ENCODE results near the gene LHCGR.
"Not testable (repeated sequence)": the region's sequence is repeated elsewhere in the genome, so short reads cannot be mapped to it uniquely, and the experiment has no call there.

Gene LHCGR

DNA sequence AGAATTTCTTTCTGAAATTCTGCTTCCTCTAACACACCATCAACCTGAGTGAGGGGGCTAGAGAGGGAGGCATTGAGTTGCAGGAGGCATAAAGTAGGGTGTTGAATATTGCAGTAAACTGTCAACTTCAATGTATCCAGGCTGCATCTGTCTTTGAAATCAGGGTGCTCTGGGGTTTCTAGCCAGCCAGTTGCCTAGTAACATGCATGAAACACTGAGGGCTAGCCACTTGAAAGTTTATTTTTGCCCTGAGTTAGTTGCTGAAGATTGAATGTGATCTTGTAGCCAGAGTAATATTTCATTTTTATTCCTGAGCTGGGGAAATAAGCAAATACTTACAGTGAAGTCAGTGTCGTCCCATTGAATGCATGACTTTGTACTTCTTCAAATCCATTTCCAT lies 41.9 kb downstream of the LHCGR start:
- in situ Hi-C loops (cut with MboI; ENCODE audit: low sequenced_read_pairs): no loop called here

DNA sequence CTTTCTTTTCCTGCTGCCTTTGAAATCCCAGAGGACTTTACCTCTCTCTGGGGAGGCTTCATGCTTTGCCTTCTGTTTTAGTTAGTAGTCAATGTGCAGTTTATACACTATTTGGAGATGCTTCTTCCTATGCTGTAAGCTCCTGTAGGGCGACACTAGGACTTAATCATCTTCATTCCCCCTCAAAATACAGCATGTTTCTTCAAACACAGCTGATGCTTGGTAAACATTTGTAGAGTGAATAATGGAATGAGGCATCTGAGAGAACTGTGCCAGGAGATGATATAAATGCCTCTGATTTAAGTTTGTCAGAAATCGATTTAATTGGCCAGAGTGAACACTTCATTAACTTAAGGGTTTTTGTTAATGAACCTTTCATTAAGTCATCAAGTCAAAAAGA lies 43.4 kb downstream of the LHCGR start:
- in situ Hi-C loops (cut with MboI; ENCODE audit: low sequenced_read_pairs): no loop called here

DNA sequence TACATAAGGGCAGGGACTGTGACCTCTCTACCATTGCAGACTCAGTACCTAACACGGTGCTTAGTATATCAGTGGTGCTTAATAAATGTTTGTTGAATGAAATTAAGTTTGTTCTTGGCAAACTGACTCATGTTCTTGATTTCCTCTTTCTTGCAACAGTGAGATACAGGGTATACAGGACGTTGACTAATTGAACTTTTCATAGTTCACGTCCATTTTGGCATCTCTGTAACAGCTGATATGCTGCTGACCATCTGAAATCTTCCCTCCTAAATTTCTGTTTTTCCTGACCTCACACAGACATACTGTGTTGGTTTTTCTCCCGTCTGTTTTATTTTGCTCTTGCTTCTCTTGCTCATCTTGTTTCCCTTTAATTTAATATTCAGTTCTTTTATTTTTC lies 44.2 kb downstream of the LHCGR start:
- in situ Hi-C loops (cut with MboI; ENCODE audit: low sequenced_read_pairs): no loop called here

DNA sequence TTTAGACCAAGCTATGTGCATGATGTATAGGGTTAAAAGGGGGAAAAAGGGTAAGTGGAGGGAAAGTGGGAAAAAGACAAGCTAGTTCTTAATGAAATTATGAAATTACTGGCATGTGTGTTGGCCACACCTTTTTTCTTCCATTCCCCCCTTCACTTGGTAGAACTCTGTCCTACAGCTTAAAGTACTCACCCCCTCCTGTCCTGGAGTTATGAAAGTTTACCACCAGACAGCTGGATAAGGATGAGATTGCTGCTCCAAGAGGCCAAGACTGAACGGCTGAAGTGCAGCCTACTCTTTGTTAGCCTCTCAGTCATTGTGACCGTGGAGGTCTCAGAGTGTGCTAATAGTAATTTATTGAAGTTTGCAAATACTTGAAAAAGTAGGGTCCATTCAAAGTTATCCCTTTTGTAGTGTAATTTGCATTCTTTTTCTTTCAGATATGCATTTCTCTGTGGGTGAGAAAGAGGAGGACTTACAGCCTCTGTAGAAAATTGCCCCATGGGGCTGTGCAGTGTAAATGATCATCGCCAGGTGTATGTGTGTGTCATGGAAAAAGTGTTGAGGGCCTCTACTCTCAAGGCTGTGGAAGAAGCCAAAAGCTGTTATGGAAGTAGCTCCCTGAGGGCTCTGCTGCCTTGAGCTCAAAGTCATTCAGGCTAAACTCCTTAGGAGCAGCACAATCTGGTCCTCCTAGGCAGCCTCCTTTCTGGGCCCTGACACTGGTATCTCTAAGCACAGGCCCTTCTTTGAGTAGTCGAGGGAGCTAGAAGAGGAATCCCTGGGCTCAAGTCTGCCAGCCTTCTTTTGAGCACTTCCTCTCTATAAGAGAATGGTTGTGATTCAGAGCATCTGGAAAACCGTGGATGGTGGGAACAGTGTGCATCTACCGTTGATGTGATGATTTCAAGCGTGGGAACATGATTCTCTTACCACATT lies 46.2 kb downstream of the LHCGR start:
- in situ Hi-C loops (cut with MboI; ENCODE audit: low sequenced_read_pairs): no loop called here

DNA sequence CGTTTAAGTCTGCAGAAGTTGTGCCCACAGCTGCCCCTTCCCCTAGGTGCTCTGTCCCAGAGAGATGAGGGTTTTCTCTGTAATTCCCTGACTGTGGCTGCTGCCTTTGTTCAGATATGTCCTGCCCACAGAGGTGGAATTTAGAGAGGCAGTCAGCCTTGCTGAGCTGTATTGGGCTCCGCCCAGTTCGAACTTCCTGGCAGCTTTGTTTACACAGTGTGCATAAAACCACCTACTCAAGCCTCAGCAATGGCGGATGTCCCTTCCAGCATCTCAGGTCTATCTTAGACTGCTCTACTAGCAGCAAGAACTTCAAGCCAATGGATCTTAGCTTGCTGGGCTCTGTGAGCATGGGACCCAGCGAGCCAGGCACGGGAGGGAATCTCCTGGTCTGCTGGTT lies 48.1 kb downstream of the LHCGR start:
- in situ Hi-C loops (cut with MboI; ENCODE audit: low sequenced_read_pairs): no loop called here

DNA sequence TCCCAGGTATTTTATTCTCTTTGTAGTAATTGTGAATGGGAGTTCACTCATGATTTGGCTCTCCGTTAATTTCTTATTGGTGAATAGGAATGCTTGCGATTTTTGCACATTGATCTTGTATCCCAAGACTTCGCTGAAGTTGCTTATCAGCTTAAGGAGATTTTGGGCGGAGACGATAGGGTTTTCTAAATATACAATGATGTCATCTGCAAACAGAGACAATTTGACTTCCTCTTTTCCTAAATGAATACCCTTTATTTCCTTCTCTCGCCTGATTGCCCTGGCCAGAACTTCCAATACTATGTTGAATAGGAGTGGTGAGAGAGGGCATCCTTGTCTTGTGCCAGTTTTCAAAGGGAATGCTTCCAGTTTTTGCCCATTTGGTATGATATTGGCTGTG lies 51.9 kb downstream of the LHCGR start:
- in situ Hi-C loops (cut with MboI; ENCODE audit: low sequenced_read_pairs): not testable (repeated sequence)

DNA sequence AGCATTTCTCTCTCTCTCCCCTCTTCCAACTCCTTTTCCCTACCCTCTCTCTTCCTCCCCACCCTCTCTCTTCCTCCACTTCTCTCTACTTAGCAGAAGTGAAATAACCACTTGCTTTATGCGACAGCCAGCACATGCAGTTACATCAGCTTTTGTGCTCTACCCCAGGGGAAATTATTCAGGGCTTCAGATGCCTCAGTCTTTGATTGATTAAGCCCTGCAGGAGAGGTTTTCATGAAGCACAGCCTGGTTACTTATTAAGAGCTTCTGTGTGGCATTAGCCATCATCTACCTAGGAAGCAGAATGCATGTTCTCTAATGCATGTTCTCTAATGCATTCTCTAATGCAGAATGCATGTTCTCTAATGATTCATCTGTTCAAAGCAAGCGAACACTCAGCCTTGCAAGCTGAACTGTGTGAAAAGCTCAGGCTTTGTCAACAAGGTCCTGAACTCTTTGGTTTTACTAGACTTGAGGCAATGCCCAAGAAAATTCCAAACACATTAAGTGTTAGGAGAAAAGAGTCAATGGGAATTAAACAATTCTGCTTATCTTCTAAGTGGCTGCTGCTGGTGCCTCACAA lies 56.1 kb downstream of the LHCGR start:
- in situ Hi-C loops (cut with MboI; ENCODE audit: low sequenced_read_pairs): no loop called here

DNA sequence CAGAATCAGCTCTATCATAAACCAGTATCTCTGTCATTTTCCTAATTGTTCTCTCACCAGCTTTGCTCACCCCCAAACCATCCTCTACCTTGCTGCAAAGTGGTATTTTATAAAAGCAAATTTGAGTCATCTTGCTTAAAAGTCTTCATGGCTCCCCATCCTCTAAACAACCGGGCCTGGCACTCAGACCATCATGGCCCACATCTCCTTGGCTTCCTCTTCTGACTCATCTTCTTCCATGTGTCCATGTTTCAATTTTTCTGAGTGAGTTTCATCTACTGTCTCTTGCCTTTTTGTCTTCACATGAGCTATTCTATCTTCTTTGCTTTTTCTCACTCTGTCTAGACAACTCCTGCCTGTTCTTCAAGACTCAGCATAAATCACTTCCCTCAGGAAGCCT lies 58.6 kb downstream of the LHCGR start:
- in situ Hi-C loops (cut with MboI; ENCODE audit: low sequenced_read_pairs): no loop called here

DNA sequence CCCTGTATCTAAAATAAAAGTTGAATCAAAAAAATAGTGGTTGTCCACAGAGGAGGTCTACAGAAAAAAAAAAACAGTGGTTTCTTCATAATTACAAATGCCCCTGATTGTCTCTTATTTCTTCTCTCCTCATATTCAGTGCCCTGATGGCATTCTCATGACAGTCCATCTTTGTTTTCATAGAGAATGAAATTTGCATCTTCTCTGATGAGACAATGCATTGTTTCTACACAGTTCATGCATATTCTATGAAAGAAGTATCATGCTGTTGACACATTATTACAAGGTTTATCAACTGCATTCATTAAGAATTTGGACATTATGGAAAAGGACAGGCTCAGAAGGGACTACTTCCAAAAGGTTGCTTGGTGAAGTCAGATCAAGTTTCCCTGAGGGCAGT lies 59.5 kb downstream of the LHCGR start:
- in situ Hi-C loops (cut with MboI; ENCODE audit: low sequenced_read_pairs): no loop called here

DNA sequence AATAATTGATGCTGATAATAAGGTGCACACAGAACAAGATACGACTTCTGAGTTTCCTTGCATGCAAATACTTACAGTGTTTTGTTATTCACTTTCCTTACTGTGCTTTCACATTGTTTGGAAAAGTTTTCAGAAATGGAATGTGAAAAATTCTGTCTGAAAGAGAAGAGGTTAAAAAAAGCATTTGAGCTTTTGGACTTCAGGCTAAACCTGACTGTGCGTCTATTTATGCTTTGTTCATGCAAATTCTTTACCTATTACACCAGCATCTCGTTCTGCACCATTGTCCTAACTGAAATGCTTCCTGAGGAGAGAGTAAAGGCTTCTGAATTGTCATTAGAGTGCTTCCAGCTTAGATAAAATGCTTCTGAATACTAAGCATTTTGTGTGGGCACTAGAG lies 61.4 kb downstream of the LHCGR start:
- in situ Hi-C loops (cut with MboI; ENCODE audit: low sequenced_read_pairs): no loop called here

DNA sequence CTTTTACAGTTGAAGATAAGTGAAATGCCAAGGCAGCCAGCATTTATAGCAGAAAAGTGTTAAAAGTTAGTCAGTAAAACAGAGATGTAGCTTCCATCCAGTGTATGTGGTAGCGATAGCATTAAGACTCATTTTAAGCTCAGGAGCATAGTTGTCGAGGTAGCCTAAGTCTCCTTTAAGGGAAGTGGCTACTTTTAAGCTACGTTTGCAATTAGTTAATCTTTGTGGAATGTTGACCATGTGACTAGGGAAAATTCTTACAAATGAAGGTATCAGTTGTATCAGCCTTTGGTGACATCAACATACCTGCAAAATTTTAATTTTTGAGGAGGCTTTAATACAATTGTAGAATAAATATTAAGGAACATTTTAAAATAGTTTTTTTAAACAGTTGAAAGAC lies 61.9 kb downstream of the LHCGR start:
- in situ Hi-C loops (cut with MboI; ENCODE audit: low sequenced_read_pairs): no loop called here

DNA sequence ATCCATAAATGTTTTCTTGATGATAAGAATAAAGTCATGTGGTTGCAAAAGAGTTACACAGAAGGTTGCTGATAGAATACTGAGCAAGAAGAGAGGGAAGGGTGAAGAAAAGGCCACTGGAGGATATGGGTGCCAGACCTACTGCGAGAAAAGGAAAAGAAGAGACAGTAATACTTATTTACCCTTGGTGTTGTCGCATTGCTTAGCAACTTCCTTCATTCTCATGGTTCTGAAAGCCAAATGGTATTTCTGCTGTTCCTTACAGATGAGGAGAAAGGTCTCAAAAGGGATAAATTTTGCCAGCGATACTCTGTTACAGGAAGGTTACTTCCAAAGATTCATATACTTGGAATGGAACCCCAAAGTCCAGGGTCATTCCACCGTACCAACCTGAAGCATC lies 62.5 kb downstream of the LHCGR start:
- in situ Hi-C loops (cut with MboI; ENCODE audit: low sequenced_read_pairs): no loop called here

DNA sequence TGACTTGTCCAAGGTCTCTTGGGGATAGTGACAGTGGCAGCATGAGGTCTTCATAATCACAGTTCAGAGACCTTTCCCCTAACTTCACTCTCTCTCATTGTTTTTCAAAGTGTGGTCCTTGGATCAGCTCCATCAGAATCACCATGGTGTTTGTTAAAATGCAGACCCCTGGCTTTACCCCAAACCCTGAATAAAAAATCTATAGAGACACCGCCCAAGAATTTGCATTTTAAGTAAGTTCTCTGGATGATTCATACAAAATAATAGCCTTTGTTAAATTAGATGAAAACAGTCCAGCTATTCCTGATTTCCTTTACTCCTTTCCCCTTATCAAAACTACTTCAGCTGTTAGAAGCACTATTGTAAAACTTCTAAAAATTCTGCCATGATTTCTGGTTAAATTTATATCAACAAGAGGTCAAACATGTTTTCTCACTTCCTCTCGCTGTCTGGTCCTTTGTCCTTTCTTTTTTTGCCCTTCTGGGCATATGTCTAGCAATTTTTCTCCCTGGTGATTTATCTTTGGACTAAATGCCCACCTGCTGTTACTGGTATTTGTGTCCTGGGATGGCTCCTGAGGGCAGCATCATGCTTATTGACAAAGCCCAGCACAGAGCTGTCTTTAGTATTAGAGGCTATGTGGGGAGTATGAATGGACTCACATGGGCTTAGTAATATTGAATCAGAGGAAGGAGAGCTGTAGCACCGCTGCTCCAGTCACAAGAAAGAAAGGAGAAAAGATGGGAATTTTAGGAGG lies 63.4 kb downstream of the LHCGR start:
- in situ Hi-C loops (cut with MboI; ENCODE audit: low sequenced_read_pairs): no loop called here

DNA sequence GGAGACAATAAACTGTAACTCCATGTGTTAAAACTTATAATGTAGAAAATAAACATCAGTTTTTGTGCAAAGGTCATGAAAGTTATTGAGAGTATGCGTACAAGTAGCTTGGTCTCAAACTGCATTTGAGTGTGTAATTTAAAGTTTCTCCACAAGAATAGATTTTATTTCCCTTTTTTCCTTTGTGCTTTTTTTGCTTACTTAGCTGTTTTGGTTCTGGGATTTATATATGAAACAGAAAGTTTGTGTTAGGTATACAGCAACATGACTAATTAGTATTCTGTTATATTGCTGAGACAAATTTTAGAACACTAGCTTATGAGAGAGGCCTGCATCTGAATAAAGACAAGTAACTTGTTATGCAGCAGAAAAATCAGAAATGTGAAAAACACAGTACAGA lies 70.4 kb downstream of the LHCGR start:
- in situ Hi-C loops (cut with MboI; ENCODE audit: low sequenced_read_pairs): no loop called here

DNA sequence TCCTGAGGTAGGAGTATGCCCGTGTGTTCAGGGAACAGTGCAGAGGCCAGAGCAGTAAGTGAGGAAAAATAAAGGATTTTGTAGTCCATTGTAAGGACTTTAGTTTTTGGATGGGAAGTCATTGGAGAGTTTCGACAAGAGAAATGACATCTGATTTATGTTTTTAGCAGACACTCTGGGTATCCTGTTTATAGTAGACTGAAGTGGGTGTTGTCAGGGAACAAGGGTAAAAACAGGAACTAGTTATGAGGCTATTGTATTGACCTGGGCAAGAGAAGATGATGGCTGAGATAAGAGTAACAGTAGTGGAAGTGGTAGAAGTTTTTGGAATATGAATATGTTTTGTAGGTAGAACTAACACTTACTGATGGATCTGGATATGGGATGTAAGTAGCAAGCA lies 78.1 kb downstream of the LHCGR start:
- in situ Hi-C loops (cut with MboI; ENCODE audit: low sequenced_read_pairs): no loop called here

DNA sequence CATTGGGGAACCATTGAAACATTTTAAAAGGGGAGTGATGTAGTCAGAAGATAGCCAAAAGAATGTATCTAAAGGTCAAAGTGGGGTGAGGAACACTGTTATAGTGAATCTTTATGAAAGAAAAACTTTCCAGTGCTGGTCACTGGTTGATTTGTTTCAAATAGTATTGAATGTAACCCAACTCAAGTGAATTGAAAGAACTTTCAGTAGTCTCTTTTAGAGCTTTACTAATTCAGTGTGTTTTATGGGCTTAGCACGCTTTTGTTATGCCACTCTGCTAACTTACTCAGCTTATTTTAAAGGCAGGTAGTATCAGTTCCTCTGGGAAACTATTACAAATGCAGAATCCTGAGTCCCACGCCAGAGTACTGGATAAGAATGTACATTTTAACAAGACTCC lies 80.6 kb downstream of the LHCGR start:
- in situ Hi-C loops (cut with MboI; ENCODE audit: low sequenced_read_pairs): no loop called here

DNA sequence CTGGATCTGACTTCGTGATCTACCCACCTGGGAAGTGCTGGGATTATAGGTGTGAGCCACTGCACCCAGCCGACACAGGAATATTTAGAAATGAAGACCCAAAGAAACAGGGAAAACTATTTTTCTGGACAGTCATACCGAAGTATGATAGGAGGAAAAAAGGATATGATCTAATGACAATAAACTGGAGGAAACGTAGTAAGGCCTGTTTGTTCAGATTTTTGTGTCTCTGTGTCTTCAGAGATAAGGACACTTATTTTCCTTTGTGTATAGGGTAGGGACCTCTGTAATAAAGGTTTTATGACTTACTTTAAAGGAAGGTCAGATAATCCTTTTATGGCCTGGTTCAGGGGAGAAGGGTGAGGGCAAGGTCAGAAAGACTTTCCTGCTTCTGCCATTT lies 81.9 kb downstream of the LHCGR start:
- in situ Hi-C loops (cut with MboI; ENCODE audit: low sequenced_read_pairs): no loop called here

DNA sequence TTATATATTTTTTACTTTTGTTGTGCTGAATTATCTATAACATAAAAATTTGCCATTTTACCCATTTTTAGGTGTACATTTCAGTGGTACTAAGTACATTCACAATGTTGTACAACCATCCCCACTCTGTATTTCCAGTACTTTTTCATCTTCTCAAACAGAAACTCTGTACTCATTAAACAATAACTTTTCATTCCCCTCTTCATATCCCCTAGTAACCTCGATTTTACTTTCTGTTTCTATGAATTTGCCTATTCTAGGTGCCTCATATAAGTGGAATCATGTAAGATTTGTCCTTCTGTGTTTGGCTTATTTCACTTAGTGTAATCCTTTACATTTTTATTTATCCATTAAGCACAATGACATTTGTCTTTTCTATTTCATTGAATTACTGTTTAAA lies 86.5 kb downstream of the LHCGR start:
- in situ Hi-C loops (cut with MboI; ENCODE audit: low sequenced_read_pairs): no loop called here

DNA sequence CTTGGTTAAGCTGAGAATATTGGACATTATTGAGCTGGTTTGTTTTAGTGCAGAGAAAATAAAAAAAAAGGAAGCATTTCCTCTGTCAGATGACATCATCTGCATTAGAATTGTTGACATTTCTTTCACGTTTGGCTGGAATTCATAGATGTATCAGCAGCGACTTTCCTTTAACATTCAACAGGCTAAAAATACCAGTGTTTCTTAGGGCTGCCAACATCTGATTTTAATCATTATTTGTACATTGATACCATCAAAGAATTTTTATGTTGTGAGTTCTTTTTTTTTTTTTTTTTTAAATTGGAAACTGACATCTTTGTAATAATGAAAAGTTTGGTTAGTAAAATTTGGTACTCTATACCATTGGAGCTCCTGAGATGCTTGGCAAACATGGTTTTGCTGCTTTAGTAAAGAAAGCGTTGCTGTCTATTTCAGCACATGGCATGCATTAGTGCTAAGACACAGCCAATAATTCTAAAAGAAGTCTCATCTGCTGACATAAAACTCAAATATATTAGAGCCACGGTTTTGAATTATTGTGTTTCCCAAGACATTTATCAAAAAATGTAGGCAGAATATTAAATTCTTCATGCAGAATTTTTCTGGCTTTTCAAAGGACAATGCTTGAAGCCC lies 104.2 kb downstream of the LHCGR start:
- in situ Hi-C loops (cut with MboI; ENCODE audit: low sequenced_read_pairs): no loop called here

DNA sequence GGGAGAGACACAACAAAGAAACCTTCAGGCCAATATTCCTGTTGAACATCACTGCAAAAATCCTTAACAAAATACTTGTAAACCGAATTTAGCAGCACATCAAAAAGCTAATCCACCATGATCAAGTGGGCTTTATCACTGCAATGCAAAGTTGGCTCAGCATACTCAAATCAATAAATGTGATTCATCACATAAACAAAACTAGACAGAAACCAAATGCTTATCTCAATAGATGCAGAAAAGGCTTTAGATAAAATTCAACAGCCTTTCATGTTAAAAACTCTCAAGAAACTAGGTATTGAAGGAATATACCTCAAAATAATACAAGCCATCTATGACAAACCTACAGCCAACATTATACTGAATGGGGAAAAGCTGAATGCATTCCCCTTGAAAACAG lies 117.3 kb downstream of the LHCGR start:
- in situ Hi-C loops (cut with MboI; ENCODE audit: low sequenced_read_pairs): no loop called here

Measured in HL-60/S4 treated with retinoic acid at 250 ng/mL for 4 days and 3 days (cell line).